DND-41 (cell line): Measurements from ENCODE around the gene CDC42EP2.

Experiments used
- ATAC-seq: fragments of 200-7000 bp; cut with Tn5 transposase; 3 replicates; pipeline ENCODE4 v1.9.1; 2021; ENCODE audit warnings: low read depth; ENCODE audit not compliant: insufficient read depth
- DNase-seq: peaks from one replicate; pipeline ENCODE4 v3.0.0-alpha.2; 2020
- H2AFZ ChIP-seq: 2 replicates; pipeline ENCODE4 v1.6.0; 2012; ENCODE audit warnings: low read depth, low read length
- H3K27ac ChIP-seq: 2 replicates; pipeline ENCODE4 v1.5.1; 2012; ENCODE audit warnings: low read length, inconsistent platforms
- H3K27me3 ChIP-seq: fragments of 200-600 bp; sonication (generic); 2 replicates; pipeline ENCODE4 v1.6.0; 2012; ENCODE audit warnings: low read length, mild to moderate bottlenecking, inconsistent platforms; ENCODE audit not compliant: insufficient read depth, poor library complexity
- H3K36me3 ChIP-seq: 2 replicates; pipeline ENCODE4 v1.5.1; 2012; ENCODE audit warnings: low read length, inconsistent platforms; ENCODE audit not compliant: insufficient read depth
- H3K4me1 ChIP-seq: 2 replicates; pipeline ENCODE4 v1.5.1; 2012; ENCODE audit warnings: mild to moderate bottlenecking, low read length; ENCODE audit not compliant: insufficient read depth
- H3K4me2 ChIP-seq: 2 replicates; pipeline ENCODE4 v1.6.0; 2012; ENCODE audit warnings: mild to moderate bottlenecking, moderate library complexity, low read length, inconsistent platforms; ENCODE audit not compliant: insufficient read depth
- H3K4me3 ChIP-seq, 2 experiments: fragments of 200-600 bp in 1 of 2; shearing (Covaris generic) in 1 of 2; 2 replicates each; pipeline ENCODE4 v1.5.1; 2012 to 2016; ENCODE audit warnings: inconsistent platforms in 2 of 2, low read length in 2 of 2, mild to moderate bottlenecking in 2 of 2, low read depth in 1 of 2, moderate library complexity in 1 of 2
- H3K79me2 ChIP-seq: 2 replicates; pipeline ENCODE4 v1.6.0; 2012; ENCODE audit warnings: low read length, inconsistent platforms; ENCODE audit not compliant: insufficient read depth
- H3K9ac ChIP-seq: 2 replicates; pipeline ENCODE4 v1.6.0; 2012; ENCODE audit warnings: low read depth, mild to moderate bottlenecking, inconsistent platforms, low read length, moderate library complexity
- H3K9me3 ChIP-seq: 2 replicates; pipeline ENCODE4 v1.5.1; 2012; ENCODE audit warnings: low read length, moderate library complexity, mild to moderate bottlenecking, inconsistent platforms; ENCODE audit not compliant: insufficient read depth, severe bottlenecking
- H4K20me1 ChIP-seq: 2 replicates; pipeline ENCODE4 v1.6.0; 2012; ENCODE audit warnings: low read length; ENCODE audit not compliant: insufficient read depth
- EZH2 ChIP-seq: IDR thresholded peaks from 3 replicates; pipeline ENCODE4 v1.6.1; 2012; ENCODE audit warnings: borderline replicate concordance, low read depth, mild to moderate bottlenecking, moderate library complexity, low read length, inconsistent platforms; ENCODE audit not compliant: severe bottlenecking
- TF ChIP-seq, protein P1 (sequence below): IDR thresholded peaks from 2 replicates; pipeline ENCODE4 v1.5.1; 2012; ENCODE audit warnings: borderline replicate concordance, low read length, moderate library complexity, mild to moderate bottlenecking; ENCODE audit not compliant: poor library complexity, severe bottlenecking; ENCODE audit errors: extremely low read depth

Gene CDC42EP2

DNA sequence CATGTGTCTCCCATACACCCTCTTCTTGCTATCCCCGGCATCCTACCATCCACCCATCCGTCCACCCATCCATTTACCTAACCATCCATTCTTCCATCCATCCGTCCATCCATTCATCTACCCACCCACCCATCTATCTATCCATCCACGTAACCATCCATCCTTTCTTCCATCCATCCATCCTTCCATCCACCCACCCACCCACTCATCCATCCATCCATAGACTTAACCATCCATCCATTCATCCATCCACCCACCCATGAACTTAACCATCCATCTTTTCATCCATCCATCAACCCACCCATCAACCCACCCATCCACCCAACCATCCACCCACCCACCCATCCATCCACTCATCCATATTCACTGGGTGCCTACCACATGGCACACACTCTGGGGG is 10.6 kb upstream of the CDC42EP2 start:
- no peaks in the 10 kb centered on the region for H3K9me3 ChIP-seq
- H3K79me2 ChIP-seq = no peaks in the 10 kb centered on the region
- H3K4me3 ChIP-seq = no peak overlapping the region
- TF ChIP-seq EZH2 = no peak
- TF ChIP-seq, protein P1, sequence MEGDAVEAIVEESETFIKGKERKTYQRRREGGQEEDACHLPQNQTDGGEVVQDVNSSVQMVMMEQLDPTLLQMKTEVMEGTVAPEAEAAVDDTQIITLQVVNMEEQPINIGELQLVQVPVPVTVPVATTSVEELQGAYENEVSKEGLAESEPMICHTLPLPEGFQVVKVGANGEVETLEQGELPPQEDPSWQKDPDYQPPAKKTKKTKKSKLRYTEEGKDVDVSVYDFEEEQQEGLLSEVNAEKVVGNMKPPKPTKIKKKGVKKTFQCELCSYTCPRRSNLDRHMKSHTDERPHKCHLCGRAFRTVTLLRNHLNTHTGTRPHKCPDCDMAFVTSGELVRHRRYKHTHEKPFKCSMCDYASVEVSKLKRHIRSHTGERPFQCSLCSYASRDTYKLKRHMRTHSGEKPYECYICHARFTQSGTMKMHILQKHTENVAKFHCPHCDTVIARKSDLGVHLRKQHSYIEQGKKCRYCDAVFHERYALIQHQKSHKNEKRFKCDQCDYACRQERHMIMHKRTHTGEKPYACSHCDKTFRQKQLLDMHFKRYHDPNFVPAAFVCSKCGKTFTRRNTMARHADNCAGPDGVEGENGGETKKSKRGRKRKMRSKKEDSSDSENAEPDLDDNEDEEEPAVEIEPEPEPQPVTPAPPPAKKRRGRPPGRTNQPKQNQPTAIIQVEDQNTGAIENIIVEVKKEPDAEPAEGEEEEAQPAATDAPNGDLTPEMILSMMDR = no peak
- no peak overlapping the region for H2AFZ ChIP-seq
- ATAC-seq (no peak), DNase-seq (no peak)
- no peaks in the 10 kb centered on the region for H3K4me1 ChIP-seq
- no peak overlapping the region for H3K4me2 ChIP-seq
- no peak overlapping the region for H3K27ac ChIP-seq
- no peaks in the 10 kb centered on the region for H3K27me3 ChIP-seq
- peaks cover 56% of the 10 kb centered on the region for H3K36me3 ChIP-seq
- H4K20me1 ChIP-seq = peaks cover 26% of the 10 kb centered on the region; the same call in 1 of the 2 replicates
- no peak overlapping the region for H3K9ac ChIP-seq

DNA sequence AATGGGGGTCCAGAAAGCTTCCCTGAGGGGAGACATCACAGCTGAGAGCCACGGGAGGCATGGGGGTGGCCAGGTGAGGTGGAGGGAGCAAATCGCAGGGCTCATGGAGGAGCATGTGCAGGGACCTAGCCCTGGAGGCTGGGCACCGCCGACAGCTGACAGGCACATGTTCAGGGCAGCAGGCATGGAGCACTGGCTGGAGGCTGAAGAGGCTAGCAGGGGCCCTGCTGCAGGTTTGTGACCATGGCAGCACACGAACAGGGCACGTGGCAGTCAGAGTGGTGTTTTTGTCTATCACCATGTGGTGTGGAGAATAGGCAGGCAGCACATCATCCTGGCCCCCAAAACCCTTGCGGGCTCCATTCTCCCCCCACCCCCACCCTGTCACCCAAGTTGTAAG is 10.1 kb upstream of the CDC42EP2 start:
- Histone ChIP-seq H2AFZ (no peak overlapping the region), H3K9ac (no peak overlapping the region), H3K79me2 (no peaks in the 10 kb centered on the region), H3K36me3 (peaks cover 51% of the 10 kb centered on the region), H4K20me1 (peaks cover 21% of the 10 kb centered on the region; the same call in 1 of the 2 replicates), H3K4me2 (no peak overlapping the region), H3K4me1 (no peaks in the 10 kb centered on the region), H3K9me3 (no peaks in the 10 kb centered on the region), H3K27me3 (no peaks in the 10 kb centered on the region), H3K27ac (no peak overlapping the region), H3K4me3 (no peak overlapping the region)
- ATAC-seq (no peak), DNase-seq (no peak)
- TF ChIP-seq, protein P1 = no peak
- no peak for TF ChIP-seq EZH2

DNA sequence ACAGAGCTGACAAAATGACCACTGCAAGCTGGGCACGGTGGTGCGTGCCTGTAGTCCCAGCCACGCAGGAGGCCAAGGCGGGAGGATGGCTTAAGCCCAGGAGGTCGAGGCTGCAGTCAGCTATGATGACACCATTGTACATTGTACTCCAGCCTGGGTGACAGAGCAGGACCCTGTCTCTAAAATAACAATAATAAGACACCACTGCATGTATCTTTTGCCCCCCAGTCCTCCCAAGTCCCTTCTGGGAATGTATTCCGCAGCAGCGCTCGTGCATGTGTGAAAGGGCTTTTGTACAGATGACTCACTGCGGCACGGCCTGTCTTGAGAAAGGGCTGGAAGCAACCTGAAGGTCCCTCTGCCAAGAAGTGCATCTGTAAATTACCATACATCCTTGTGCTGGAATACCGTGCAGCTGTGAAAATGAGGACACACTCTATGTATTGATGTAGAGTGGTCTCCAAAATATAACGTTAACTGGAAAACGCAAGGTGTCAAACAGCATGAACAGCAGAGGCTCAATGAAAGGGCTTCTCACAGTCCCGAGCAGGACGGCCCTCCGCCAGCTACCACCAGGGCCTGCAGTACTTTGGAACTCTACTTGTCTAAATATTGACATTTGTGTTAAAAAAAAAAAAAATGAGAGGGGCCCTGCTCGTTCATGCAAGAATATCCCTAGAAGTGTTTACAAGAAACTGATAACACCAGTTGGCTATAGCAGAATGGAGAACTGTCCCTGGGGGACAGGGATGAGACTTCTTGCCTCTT is 9.0 kb upstream of the CDC42EP2 start:
- no peak overlapping the region for H3K9ac ChIP-seq
- H3K27me3 ChIP-seq = no peaks in the 10 kb centered on the region
- H3K79me2 ChIP-seq = no peaks in the 10 kb centered on the region
- H2AFZ ChIP-seq = no peak overlapping the region
- no peaks in the 10 kb centered on the region for H3K9me3 ChIP-seq
- TF ChIP-seq, protein P1 = no peak
- TF ChIP-seq EZH2 = no peak
- no peak for DNase-seq
- no peak for ATAC-seq
- no peak overlapping the region for H3K4me2 ChIP-seq
- H4K20me1 ChIP-seq = peaks cover 21% of the 10 kb centered on the region; the same call in 1 of the 2 replicates
- H3K27ac ChIP-seq = no peak overlapping the region
- H3K36me3 ChIP-seq = peaks cover 47% of the 10 kb centered on the region
- H3K4me3 ChIP-seq = no peak overlapping the region
- H3K4me1 ChIP-seq = no peaks in the 10 kb centered on the region
